Panc1 (cell line): ENCODE measurements around the gene NUP210.

Experiments used
- CTCF ChIP-seq: fragments of 450-650 bp; IDR thresholded peaks from 2 replicates; pipeline ENCODE4 v1.5.1; 2017; ENCODE audit warnings: mild to moderate bottlenecking
- POLR2AphosphoS5 ChIP-seq: IDR thresholded peaks from 2 replicates; pipeline ENCODE4 v1.6.1; 2012; ENCODE audit warnings: mild to moderate bottlenecking, low read depth, low read length, moderate library complexity
- REST ChIP-seq, 2 experiments: IDR thresholded peaks; 2 replicates each; pipeline ENCODE4 v1.6.1; 2011 to 2012; ENCODE audit warnings: low read depth in 2 of 2, control low read depth in 1 of 2, low read length in 1 of 2, mild to moderate bottlenecking in 1 of 2, moderate library complexity in 1 of 2; ENCODE audit not compliant: insufficient read depth in 1 of 2
- SIN3A ChIP-seq: IDR thresholded peaks from 2 replicates; pipeline ENCODE4 v1.6.1; 2012; ENCODE audit warnings: low read depth, mild to moderate bottlenecking, low read length, moderate library complexity, borderline replicate concordance; ENCODE audit not compliant: insufficient read depth
- TCF7L2 ChIP-seq: IDR thresholded peaks from 2 replicates; pipeline ENCODE4 v1.6.1; 2011; ENCODE audit warnings: mild to moderate bottlenecking, low read depth, low read length, inconsistent platforms

GRCh38 chr3:13272831-13273603 is 147.1 kb downstream of the NUP210 start:
- TF ChIP-seq CTCF = no peak
- no peak for TF ChIP-seq SIN3A
- no peak for TF ChIP-seq TCF7L2
- TF ChIP-seq POLR2AphosphoS5 = no peak
- TF ChIP-seq REST (IDR thresholded peaks at IDR 0.05; ENCODE audit: insufficient read depth in 1 of 2, low read depth in 2 of 2, low read length in 1 of 2) = no peak
